22Rv1 (cell line): ENCODE data around the gene MOCS2.

Experiments
- CTCF ChIP-seq: fragments of 450-650 bp; IDR thresholded peaks from 2 replicates; pipeline ENCODE4 v1.5.1; 2017; ENCODE audit warnings: mild to moderate bottlenecking
- ZFX ChIP-seq: fragments of 450-650 bp; IDR thresholded peaks from 2 replicates; pipeline ENCODE4 v1.6.1; 2017; ENCODE audit warnings: antibody characterized with exemption, borderline replicate concordance

GRCh38 chr5:53069626-53070025 is 39.9 kb downstream of the MOCS2 start:
- no peak for TF ChIP-seq ZFX
- no peak for TF ChIP-seq CTCF
